Nephron progenitor cell (in vitro differentiated cells): ENCODE measurements around the gene NAA11.

ENCODE experiments used
- DNase-seq: peaks from one replicate; pipeline ENCODE4 v3.0.0; 2021
- H3K27ac Mint-ChIP-seq: 2 replicates; pipeline ENCODE4 v1.8.0; 2021; ENCODE audit warnings: mild to moderate bottlenecking, moderate library complexity, mixed read lengths
- H3K27me3 Mint-ChIP-seq: 2 replicates; pipeline ENCODE4 v1.8.0; 2021; ENCODE audit warnings: mild to moderate bottlenecking, low read depth, mixed read lengths; ENCODE audit not compliant: poor library complexity
- H3K36me3 Mint-ChIP-seq: 2 replicates; pipeline ENCODE4 v1.8.0; 2021; ENCODE audit warnings: low read depth, mixed read lengths
- H3K4me1 Mint-ChIP-seq: 2 replicates; pipeline ENCODE4 v1.8.0; 2021; ENCODE audit warnings: mixed read lengths
- H3K4me3 Mint-ChIP-seq: 2 replicates; pipeline ENCODE4 v1.8.0; 2021; ENCODE audit warnings: mild to moderate bottlenecking, moderate library complexity, mixed read lengths
- H3K9me3 Mint-ChIP-seq: 2 replicates; pipeline ENCODE4 v1.8.0; 2021; ENCODE audit warnings: mild to moderate bottlenecking, moderate library complexity, mixed read lengths
- TF ChIP-seq, protein P1 (sequence below): fragments of 200-600 bp; sonication (generic); IDR thresholded peaks from 2 replicates; pipeline ENCODE4 v1.5.0; 2021; ENCODE audit warnings: antibody characterized with exemption

NAA11 gene

DNA sequence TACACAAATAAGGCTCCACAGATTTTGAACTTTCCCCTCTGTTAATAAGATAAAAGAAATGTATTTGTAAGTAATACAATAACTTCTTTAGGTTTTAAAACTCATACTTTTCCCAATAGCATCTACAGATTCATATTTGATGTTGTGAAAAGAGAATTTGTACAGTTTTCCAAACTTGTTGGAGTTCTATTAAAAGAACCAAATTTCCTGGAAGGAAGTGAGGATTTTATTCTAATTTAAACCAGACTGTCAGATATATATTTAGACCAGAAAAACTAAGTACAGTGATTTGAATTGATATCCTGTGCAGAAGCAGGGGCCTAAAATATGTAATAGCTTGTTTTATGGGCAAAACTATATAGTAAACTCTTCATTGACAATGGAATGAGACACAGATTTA, 53.7 kb downstream of the NAA11 start:
- no peaks in the 10 kb centered on the region for H3K4me1 Mint-ChIP-seq
- DNase-seq = no peak
- TF ChIP-seq, protein P1, sequence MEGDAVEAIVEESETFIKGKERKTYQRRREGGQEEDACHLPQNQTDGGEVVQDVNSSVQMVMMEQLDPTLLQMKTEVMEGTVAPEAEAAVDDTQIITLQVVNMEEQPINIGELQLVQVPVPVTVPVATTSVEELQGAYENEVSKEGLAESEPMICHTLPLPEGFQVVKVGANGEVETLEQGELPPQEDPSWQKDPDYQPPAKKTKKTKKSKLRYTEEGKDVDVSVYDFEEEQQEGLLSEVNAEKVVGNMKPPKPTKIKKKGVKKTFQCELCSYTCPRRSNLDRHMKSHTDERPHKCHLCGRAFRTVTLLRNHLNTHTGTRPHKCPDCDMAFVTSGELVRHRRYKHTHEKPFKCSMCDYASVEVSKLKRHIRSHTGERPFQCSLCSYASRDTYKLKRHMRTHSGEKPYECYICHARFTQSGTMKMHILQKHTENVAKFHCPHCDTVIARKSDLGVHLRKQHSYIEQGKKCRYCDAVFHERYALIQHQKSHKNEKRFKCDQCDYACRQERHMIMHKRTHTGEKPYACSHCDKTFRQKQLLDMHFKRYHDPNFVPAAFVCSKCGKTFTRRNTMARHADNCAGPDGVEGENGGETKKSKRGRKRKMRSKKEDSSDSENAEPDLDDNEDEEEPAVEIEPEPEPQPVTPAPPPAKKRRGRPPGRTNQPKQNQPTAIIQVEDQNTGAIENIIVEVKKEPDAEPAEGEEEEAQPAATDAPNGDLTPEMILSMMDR = no peak
- no peaks in the 10 kb centered on the region for H3K36me3 Mint-ChIP-seq
- no peaks in the 10 kb centered on the region for H3K27me3 Mint-ChIP-seq
- no peak overlapping the region for H3K27ac Mint-ChIP-seq
- H3K9me3 Mint-ChIP-seq = no peaks in the 10 kb centered on the region
- H3K4me3 Mint-ChIP-seq = no peak overlapping the region

DNA sequence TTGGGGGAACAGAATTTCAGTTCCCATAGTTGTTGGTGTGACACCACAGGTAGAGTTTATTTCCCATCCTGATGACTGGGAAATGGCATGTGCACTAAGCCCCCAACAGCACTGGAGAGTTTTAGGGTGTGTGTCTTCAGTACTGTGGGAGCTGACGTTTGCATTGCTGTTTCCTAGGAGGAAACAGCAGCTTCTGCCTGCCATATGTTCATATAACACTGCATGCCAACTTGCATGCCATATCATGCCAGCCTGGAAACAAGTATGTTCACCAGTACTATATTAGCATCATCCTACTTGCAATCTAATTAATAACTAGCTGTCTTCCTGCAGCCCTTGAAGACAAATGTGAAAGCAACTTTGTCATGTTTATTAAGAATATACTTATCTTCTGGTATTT, 58.2 kb downstream of the NAA11 start:
- H3K36me3 Mint-ChIP-seq = no peaks in the 10 kb centered on the region
- no peak for DNase-seq
- no peaks in the 10 kb centered on the region for H3K27me3 Mint-ChIP-seq
- TF ChIP-seq, protein P1 = no peak
- H3K9me3 Mint-ChIP-seq = no peaks in the 10 kb centered on the region
- no peaks in the 10 kb centered on the region for H3K4me1 Mint-ChIP-seq
- H3K4me3 Mint-ChIP-seq = no peak overlapping the region
- no peak overlapping the region for H3K27ac Mint-ChIP-seq
